ENCODE data around the gene KIAA1549.

Gene KIAA1549

GRCh38 chr7:138932870-138933269 lies 48.3 kb downstream of the KIAA1549 start (continued):
- no peak for TF ChIP-seq ZNF639 (tag by site-specific recombination; IDR thresholded peaks at IDR 0.05)
- TF ChIP-seq, protein P1, sequence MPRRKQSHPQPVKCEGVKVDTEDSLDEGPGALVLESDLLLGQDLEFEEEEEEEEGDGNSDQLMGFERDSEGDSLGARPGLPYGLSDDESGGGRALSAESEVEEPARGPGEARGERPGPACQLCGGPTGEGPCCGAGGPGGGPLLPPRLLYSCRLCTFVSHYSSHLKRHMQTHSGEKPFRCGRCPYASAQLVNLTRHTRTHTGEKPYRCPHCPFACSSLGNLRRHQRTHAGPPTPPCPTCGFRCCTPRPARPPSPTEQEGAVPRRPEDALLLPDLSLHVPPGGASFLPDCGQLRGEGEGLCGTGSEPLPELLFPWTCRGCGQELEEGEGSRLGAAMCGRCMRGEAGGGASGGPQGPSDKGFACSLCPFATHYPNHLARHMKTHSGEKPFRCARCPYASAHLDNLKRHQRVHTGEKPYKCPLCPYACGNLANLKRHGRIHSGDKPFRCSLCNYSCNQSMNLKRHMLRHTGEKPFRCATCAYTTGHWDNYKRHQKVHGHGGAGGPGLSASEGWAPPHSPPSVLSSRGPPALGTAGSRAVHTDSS (tag by site-specific recombination; IDR thresholded peaks at IDR 0.05): no peak
- TF ChIP-seq, protein P2, sequence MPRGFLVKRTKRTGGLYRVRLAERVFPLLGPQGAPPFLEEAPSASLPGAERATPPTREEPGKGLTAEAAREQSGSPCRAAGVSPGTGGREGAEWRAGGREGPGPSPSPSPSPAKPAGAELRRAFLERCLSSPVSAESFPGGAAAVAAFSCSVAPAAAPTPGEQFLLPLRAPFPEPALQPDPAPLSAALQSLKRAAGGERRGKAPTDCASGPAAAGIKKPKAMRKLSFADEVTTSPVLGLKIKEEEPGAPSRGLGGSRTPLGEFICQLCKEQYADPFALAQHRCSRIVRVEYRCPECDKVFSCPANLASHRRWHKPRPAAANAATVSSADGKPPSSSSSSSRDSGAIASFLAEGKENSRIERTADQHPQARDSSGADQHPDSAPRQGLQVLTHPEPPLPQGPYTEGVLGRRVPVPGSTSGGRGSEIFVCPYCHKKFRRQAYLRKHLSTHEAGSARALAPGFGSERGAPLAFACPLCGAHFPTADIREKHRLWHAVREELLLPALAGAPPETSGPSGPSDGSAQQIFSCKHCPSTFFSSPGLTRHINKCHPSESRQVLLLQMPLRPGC (tag by site-specific recombination; IDR thresholded peaks at IDR 0.05): no peak

- TF ChIP-seq YY1 (tag by site-specific recombination; IDR thresholded peaks at IDR 0.05) (no peak), ZNF510 (tag by site-specific recombination; IDR thresholded peaks at IDR 0.05; ENCODE audit: insufficient replicate concordance) (no peak), ZNF624 (tag by site-specific recombination; IDR thresholded peaks at IDR 0.05) (no peak), ZNF350 (tag by site-specific recombination; IDR thresholded peaks at IDR 0.05) (no peak), WT1 (tag by site-specific recombination; IDR thresholded peaks at IDR 0.05) (no peak), ZBTB48 (tag by site-specific recombination; IDR thresholded peaks at IDR 0.05) (no peak), HOXD13 (CRISPR knock-in tag; IDR thresholded peaks at IDR 0.05; ENCODE audit: borderline replicate concordance) (no peak), RBAK (tag by site-specific recombination; IDR thresholded peaks at IDR 0.05) (no peak), ZNF335 (tag by site-specific recombination; conservative IDR thresholded peaks at IDR 0.05) (no peak)
- TF ChIP-seq, protein P3, sequence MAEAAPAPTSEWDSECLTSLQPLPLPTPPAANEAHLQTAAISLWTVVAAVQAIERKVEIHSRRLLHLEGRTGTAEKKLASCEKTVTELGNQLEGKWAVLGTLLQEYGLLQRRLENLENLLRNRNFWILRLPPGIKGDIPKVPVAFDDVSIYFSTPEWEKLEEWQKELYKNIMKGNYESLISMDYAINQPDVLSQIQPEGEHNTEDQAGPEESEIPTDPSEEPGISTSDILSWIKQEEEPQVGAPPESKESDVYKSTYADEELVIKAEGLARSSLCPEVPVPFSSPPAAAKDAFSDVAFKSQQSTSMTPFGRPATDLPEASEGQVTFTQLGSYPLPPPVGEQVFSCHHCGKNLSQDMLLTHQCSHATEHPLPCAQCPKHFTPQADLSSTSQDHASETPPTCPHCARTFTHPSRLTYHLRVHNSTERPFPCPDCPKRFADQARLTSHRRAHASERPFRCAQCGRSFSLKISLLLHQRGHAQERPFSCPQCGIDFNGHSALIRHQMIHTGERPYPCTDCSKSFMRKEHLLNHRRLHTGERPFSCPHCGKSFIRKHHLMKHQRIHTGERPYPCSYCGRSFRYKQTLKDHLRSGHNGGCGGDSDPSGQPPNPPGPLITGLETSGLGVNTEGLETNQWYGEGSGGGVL (tag by site-specific recombination; IDR thresholded peaks at IDR 0.05): no peak
- TF ChIP-seq, protein P4, sequence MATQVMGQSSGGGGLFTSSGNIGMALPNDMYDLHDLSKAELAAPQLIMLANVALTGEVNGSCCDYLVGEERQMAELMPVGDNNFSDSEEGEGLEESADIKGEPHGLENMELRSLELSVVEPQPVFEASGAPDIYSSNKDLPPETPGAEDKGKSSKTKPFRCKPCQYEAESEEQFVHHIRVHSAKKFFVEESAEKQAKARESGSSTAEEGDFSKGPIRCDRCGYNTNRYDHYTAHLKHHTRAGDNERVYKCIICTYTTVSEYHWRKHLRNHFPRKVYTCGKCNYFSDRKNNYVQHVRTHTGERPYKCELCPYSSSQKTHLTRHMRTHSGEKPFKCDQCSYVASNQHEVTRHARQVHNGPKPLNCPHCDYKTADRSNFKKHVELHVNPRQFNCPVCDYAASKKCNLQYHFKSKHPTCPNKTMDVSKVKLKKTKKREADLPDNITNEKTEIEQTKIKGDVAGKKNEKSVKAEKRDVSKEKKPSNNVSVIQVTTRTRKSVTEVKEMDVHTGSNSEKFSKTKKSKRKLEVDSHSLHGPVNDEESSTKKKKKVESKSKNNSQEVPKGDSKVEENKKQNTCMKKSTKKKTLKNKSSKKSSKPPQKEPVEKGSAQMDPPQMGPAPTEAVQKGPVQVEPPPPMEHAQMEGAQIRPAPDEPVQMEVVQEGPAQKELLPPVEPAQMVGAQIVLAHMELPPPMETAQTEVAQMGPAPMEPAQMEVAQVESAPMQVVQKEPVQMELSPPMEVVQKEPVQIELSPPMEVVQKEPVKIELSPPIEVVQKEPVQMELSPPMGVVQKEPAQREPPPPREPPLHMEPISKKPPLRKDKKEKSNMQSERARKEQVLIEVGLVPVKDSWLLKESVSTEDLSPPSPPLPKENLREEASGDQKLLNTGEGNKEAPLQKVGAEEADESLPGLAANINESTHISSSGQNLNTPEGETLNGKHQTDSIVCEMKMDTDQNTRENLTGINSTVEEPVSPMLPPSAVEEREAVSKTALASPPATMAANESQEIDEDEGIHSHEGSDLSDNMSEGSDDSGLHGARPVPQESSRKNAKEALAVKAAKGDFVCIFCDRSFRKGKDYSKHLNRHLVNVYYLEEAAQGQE (tag by site-specific recombination; IDR thresholded peaks at IDR 0.05): no peak
- TF ChIP-seq, protein P1 (tag by site-specific recombination; IDR thresholded peaks at IDR 0.05): no peak
- CTCF ChIA-PET: no interaction called here
- Histone ChIP-seq H3K36me3 (ENCODE audit: control insufficient read depth in 2 of 2, insufficient read depth in 1 of 2, low read length in 2 of 2) (no peaks in the 10 kb centered on the region), H3K9me3 (ENCODE audit: control insufficient read depth, insufficient read depth, low read depth, low read length) (no peaks in the 10 kb centered on the region), H3K4me1 (ENCODE audit: control insufficient read depth, insufficient read depth, low read length) (peaks cover 4% of the 10 kb centered on the region; the same call in 1 of the 2 replicates), H3K27ac (ENCODE audit: extremely low read depth, low read depth, low read length) (no peak overlapping the region), H3K4me3 (ENCODE audit: low read depth, low read length) (no peak overlapping the region)
- POLR2A ChIA-PET: no interaction called here
Observed at GRCh38 chr7:138932427-138932826, 48.8 kb downstream of the KIAA1549 start.
